Activated CD4-positive, alpha-beta memory T cell treated with anti-CD3 and anti-CD28 coated beads for 36 hours (primary cell): ENCODE results near the gene ADARB2. TPM values are rescaled to one million over a fixed set of nuclear protein-coding genes. Genes with fewer than 3 reads are reported as not detected.

Source experiments
- CTCF ChIA-PET: fragments of 350-600 bp; sonication (Branson Sonifier 250); formaldehyde crosslinking; loops from one replicate; lab custom pipeline; 2021; ENCODE audit warnings: antibody characterized with exemption, inconsistent platforms; lab: Charles Lee
- POLR2A ChIA-PET: fragments of 350-600 bp; sonication (Branson Sonifier 250); formaldehyde crosslinking; loops from one replicate; lab custom pipeline; 2021; ENCODE audit warnings: antibody characterized with exemption; lab: Charles Lee
- DNase-seq: peaks from one replicate; pipeline ENCODE4 v3.0.0-alpha.2; 2020
- H3K27ac Mint-ChIP-seq: one replicate; pipeline ENCODE4 v1.8.0; 2021; ENCODE audit warnings: mixed read lengths
- H3K27me3 Mint-ChIP-seq: one replicate; pipeline ENCODE4 v1.8.0; 2021; ENCODE audit warnings: mixed read lengths
- H3K36me3 Mint-ChIP-seq: one replicate; pipeline ENCODE4 v1.8.0; 2021; ENCODE audit warnings: mixed read lengths
- H3K4me1 Mint-ChIP-seq: one replicate; pipeline ENCODE4 v1.8.0; 2021; ENCODE audit warnings: low read depth, mixed read lengths
- H3K4me3 Mint-ChIP-seq: one replicate; pipeline ENCODE4 v1.8.0; 2021; ENCODE audit warnings: mild to moderate bottlenecking, mixed read lengths
- H3K9me3 Mint-ChIP-seq: one replicate; pipeline ENCODE4 v1.8.0; 2021; ENCODE audit warnings: mixed read lengths
- intact Hi-C: fragments of 100-400 bp; cut with micrococcal nuclease; formaldehyde crosslinking; loops from one replicate; pipeline ENCODE4 v1.15.1; 2023
- total RNA-seq, 2 experiments: library from RNA; stranded (reverse); gene quantifications; one replicate each; pipeline ENCODE4 v1.2.3, GENCODE V29; 2021

ADARB2 gene
- total RNA-seq, 2 experiments from 2014 or later = 2.2 TPM

DNA sequence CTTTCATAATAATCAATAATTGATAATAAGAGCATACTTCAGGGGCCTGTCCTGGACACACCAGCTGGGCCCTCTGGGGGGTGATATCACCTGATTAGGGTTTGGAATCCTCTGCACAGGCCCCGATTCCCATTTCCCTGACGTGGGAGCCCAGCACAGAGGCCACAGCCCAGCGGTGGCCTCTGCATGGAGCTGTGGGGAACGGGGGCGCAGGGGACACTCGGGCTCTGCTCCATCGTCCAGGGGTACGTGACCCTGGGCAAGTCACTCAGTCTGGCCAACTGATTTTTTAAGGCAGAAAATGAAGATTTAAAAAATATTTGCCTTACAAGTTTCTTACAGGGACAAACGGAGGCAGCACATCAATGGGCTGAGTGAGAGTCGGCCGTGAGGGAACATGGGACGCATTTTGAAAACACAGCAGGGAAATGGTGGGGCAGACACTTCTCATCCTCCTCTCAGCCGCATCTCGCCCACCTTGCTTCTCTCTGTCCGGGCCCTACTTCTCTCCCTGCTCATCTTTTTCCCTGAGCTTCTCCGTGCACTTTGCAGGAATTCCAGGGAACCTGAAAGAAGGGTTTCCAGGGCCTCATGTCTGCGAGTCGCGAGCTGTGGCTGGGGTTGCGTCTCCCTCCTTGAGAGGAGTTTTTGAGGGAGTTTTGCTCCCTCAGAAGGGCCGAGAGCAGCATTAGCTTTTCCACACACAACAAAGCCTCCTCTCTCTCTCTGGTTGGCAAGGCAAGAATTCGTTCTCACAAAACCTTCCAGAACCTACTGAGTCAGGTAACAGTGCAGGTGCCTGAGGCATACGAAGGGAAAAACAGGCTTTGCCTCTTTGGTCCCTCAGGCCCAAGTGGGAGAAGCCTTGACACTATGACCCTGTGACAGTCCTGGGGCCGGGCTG, 369.1 kb downstream of the ADARB2 start:
- ChIA-PET POLR2A (no interaction called here), CTCF (interaction anchor here (0.6 to 2.6 kb wide), 20 partner anchors 9 to 334 kb away, joined by 3 to 28 read pairs (median 3); no protein-coding TSS in a partner anchor)
- Mint-ChIP-seq H3K27me3 (peaks cover 23% of the 10 kb centered on the region), H3K27ac (no peak overlapping the region), H3K4me1 (no peaks in the 10 kb centered on the region), H3K4me3 (no peak overlapping the region), H3K36me3 (no peaks in the 10 kb centered on the region), H3K9me3 (no peaks in the 10 kb centered on the region)
- intact Hi-C loops = no loop called here
- no peak for DNase-seq

DNA sequence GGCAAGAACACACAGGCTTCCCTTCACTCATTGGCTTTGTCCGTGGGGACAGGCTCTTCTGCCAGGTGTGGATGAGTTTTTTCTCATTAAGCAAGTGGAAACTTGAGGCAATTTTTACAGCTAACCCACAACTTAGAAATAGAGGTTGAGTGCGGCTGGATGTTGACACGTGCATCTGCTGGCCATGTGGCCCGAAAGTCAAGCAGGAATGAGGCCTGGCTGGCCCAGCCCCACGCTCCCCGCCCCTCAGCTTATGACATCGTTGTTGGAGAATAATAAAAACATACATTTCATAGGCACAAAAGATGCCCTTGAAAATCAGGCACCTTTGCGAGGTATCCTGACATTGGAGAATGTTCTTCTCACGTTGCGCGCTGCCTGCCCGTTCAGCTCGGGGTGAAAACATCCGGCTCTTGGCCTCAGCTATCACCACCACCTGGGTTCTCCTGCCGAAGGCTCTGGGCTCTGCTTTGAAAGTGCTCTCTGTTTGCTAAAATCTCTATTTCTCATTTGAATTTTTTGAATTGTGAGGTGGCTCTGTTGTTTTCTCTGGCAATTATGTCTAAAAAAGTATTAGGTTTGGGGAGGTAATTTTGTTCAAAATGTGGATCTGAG, 370.4 kb downstream of the ADARB2 start:
- Mint-ChIP-seq H3K27ac (no peak overlapping the region), H3K36me3 (no peaks in the 10 kb centered on the region), H3K9me3 (no peaks in the 10 kb centered on the region), H3K4me1 (no peaks in the 10 kb centered on the region), H3K27me3 (peaks cover 24% of the 10 kb centered on the region), H3K4me3 (no peak overlapping the region)
- no peak for DNase-seq
- intact Hi-C loops = no loop called here
- ChIA-PET CTCF (interaction anchor here (0.8 to 2.6 kb wide), 2 partner anchors 257 to 733 kb away, joined by 3 to 28 read pairs; no protein-coding TSS in a partner anchor), POLR2A (no interaction called here)

DNA sequence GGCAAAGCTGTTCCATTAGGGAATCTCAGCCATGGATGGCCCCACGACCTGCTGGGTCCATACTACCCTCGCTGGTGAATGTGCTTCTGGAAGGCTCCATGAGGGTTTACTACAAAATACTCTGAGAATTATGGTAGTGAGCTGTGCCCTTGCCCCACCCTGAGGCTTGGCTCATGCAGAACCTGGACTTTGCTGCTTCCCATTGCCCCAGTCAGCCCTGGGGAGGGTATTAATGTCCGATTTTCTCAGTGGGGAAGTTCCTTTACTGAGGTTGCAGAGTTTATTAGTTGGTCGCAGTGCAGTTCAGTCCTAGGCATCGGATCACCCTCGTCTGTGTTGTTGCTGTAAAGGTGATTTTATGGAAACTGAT, 371.0 kb downstream of the ADARB2 start:
- H3K27ac Mint-ChIP-seq = no peak overlapping the region
- ChIA-PET POLR2A (no interaction called here), CTCF (interaction anchor here (0.8 kb wide), 1 partner anchor 733 kb away, joined by 3 read pairs; no protein-coding TSS in a partner anchor)
- intact Hi-C loops = no loop called here
- H3K4me3 Mint-ChIP-seq = no peak overlapping the region
- no peaks in the 10 kb centered on the region for H3K9me3 Mint-ChIP-seq
- no peaks in the 10 kb centered on the region for H3K36me3 Mint-ChIP-seq
- no peaks in the 10 kb centered on the region for H3K4me1 Mint-ChIP-seq
- DNase-seq = no peak
- peaks cover 24% of the 10 kb centered on the region for H3K27me3 Mint-ChIP-seq

DNA sequence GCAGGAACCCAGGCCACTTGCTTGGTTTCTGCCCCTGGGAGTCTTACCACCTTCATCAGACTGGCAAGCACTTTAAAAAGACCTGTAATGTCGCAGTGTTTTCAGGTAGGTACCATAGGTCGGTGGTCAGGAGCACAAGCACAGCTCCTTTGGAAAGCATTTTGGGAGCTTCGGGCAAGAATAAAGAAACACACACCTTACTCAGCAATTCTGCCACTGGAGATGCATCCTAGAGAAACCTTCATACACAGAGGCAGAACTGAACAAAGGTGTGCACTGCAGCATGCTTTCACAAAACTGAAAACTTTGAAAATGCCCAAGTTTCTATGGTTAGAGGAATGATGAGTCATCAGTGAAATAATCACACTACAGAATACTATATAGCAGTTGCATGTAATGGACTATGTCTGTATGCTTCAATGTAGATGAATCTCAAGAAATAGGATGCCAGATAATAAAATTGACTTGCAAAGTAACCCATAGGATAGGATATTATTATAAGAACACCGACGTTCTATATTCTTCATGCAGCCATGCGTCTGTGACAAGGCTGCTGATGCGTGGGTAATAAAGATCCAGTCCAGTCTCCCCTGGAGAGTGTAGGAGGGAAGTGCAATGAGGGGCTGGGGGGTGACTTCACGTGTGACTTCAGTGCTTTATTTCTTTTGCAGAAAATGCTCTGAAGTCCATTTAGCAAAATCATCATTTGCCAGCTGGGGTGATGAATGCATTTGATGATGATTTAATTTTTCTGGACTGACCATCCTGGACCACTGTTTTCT, 371.6 kb downstream of the ADARB2 start:
- no peaks in the 10 kb centered on the region for H3K4me1 Mint-ChIP-seq
- no peak for DNase-seq
- no peak overlapping the region for H3K27ac Mint-ChIP-seq
- intact Hi-C loops = no loop called here
- no peaks in the 10 kb centered on the region for H3K9me3 Mint-ChIP-seq
- ChIA-PET POLR2A (no interaction called here), CTCF (no interaction called here)
- H3K27me3 Mint-ChIP-seq = peaks cover 25% of the 10 kb centered on the region
- no peak overlapping the region for H3K4me3 Mint-ChIP-seq
- H3K36me3 Mint-ChIP-seq = no peaks in the 10 kb centered on the region

DNA sequence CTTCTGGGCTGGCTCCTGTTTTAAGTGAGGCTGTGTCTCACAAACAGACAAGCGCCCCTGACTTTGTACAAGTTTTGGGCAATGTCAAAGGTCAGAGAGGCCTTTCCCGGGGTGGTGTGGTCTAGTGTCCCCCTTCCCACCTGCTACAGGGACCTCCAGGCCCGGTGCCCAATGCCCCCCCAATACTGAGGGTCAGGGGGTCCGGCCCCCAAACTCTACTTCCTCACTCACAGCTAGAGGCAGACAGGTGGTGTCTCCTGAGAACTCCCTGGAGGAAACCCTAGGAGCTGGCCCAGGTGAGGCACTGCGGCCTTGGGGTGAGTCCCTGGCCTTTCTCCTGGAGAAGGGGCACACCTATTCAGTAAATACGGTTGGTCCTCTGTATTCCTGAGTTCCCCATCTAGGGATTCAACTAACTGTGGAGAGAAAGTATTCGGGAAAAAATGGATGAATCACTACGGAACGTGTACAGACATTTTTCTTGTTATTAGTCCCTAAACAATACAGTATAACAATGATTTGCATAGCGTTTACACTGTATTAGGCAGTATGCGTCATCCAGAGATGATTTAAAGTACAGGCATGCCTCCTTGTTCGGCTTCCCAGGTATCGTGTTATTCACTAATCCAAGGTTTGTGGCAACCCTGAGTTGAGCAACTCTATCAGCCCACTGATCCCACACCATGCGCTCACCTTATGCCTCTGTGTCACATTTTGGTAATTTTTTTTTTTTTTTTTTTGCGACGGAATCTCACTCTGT, 373.0 kb downstream of the ADARB2 start:
- Mint-ChIP-seq H3K27me3 (peaks cover 22% of the 10 kb centered on the region), H3K4me3 (no peak overlapping the region), H3K27ac (no peak overlapping the region), H3K36me3 (no peaks in the 10 kb centered on the region), H3K4me1 (peaks cover 6% of the 10 kb centered on the region), H3K9me3 (no peaks in the 10 kb centered on the region)
- ChIA-PET CTCF (no interaction called here), POLR2A (no interaction called here)
- intact Hi-C loops = no loop called here
- DNase-seq = no peak

DNA sequence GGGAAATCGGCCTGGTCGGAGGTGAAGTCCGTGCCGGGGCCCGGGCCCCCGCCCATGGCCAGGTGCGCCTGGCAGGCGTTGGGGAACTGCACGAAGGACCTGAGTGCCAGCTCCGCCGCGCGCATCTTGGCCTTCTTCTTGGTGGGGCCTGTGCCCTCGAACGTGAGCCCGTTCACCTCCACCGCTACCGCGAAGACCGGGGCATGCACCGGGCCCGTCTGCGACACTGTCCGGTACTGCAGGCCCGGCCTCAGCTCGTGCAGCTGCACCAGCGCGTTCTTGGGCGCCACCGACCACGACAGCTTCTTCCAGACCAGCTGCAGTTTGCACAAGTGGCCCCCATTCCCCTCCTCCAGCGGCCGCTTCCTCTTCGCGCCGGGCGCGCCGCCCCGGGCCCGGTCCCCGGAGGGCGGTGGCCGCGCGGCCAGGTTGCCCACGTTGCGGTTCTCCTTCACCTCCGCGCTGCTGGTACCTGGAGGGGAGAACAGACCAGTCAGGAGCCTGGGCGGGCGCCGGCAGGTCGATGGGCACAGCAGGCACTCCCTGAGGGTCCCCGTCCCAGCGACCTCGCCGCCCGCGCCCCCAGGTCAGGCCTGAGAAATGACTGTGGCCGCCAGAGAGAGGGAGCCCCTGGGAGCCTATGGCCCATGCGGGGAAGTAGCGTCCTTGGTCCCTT, 373.7 kb downstream of the ADARB2 start:
- Mint-ChIP-seq H3K27ac (no peak overlapping the region), H3K4me3 (no peak overlapping the region), H3K27me3 (peaks cover 19% of the 10 kb centered on the region), H3K36me3 (no peaks in the 10 kb centered on the region), H3K9me3 (no peaks in the 10 kb centered on the region), H3K4me1 (peaks cover 13% of the 10 kb centered on the region)
- POLR2A ChIA-PET = no interaction called here
- intact Hi-C loops = no loop called here
- CTCF ChIA-PET = no interaction called here
- DNase-seq = no peak

DNA sequence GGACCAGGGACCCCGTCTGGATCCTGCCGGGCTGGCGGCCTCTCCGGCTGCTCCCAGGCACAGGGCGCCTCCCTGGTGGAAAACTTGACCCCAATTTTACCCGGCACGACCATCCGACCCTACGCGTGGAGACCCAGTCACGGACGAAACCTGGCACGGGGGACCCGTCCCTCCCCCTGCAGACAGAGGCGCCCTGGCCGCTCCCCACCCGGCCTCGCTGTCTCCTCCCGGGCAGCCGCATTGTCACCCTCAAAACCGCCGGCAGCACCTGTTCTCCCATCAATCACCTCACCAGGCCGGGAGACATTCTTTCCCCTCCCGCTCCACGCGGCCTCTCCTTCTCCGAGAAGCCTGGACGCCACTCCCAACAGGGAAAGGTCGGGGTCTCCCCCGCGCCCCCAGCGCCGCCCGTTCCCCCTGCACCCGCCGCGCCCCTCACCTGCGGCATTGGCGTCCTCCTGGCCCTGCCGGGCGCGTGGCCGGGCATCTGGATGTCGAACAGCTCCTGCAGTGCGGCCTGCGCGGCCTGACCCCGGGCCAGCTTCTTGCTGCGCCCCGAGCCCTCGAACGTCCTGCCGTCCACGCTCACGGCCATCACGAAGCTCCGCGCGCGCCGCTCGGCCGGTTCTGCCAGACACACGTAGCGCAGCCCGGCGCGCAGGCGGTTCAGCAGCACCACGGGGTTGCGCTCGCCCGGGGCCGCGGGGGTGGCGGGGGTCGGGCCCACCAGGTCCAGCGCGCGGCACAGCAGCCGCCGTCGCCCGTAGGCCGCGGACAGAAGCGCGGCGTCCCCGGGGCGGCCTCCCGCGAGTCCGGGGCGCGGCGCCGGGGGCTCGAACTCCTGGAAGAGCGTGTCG, 374.5 kb downstream of the ADARB2 start:
- CTCF ChIA-PET = no interaction called here
- DNase-seq = no peak
- Mint-ChIP-seq H3K9me3 (no peaks in the 10 kb centered on the region), H3K4me1 (peaks cover 15% of the 10 kb centered on the region), H3K27me3 (peaks cover 15% of the 10 kb centered on the region), H3K27ac (no peak overlapping the region), H3K36me3 (no peaks in the 10 kb centered on the region), H3K4me3 (no peak overlapping the region)
- POLR2A ChIA-PET = no interaction called here
- intact Hi-C loops = no loop called here

DNA sequence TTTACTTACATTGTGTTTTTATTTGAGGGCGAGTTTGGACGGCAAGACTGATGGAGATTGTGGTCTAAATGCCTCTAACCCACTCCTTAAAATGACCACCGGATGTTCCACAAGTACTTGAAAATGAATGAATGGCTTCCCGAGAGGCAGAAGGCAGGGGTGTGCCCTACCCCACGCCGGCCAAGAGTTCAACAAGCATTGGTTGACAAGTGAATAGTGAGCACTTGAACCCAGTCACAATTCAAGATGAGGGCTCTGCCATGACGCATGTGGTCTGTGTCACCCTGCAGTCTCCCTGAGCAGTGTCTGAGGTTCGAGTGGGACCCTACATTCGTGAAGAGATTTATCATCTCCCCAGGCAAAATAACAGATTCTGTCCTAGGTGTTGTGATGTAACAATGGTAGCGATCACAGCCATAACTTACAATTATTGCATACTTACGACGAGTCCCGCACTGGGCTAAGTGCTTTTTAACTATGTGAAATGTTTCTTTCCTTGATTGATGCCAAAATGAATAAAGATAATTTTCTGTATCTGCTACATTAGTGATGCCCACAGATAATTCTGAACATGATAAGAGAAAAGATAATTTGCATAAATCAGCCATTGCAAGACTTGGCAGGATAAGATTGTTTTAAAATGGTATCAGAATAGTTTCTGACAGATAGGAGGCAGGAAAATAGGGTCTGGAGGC, 375.8 kb downstream of the ADARB2 start:
- no peak overlapping the region for H3K4me3 Mint-ChIP-seq
- peaks cover 15% of the 10 kb centered on the region for H3K4me1 Mint-ChIP-seq
- ChIA-PET POLR2A (no interaction called here), CTCF (no interaction called here)
- intact Hi-C loops = no loop called here
- H3K36me3 Mint-ChIP-seq = no peaks in the 10 kb centered on the region
- H3K27ac Mint-ChIP-seq = no peak overlapping the region
- peaks cover 13% of the 10 kb centered on the region for H3K27me3 Mint-ChIP-seq
- no peaks in the 10 kb centered on the region for H3K9me3 Mint-ChIP-seq
- DNase-seq = no peak

DNA sequence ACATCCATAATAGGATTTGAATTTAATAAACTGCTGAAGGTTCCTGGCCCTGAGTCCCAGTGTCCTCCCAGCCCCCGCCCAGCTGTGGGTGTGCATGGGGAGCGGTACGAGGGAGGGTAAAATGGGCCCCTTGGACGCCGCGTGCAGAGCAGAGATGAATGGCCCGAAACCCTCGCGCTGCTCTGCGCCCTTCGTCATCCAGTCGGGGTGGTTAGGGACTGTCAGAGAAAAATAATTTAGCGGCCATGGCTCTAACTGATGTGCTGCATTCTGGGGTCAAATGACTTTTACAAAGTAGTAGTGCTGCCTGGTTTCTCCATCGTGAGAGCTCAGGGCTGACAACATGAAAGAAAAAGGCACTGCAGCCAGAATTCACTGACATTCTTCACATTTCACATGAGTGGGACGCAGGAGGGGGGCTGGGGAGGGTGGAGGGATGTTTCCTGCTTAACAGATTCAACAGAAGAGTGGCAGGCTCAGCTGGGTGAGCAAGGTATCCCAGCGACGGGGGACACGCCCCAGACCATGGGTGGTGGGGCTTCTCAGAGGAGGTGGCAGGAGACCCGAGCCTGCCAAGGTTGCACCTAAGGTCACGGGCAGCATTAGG, 376.7 kb downstream of the ADARB2 start:
- Mint-ChIP-seq H3K4me1 (peaks cover 15% of the 10 kb centered on the region), H3K4me3 (no peak overlapping the region), H3K9me3 (no peaks in the 10 kb centered on the region), H3K27ac (no peak overlapping the region), H3K27me3 (peaks cover 12% of the 10 kb centered on the region), H3K36me3 (no peaks in the 10 kb centered on the region)
- ChIA-PET POLR2A (no interaction called here), CTCF (no interaction called here)
- intact Hi-C loops = no loop called here
- no peak for DNase-seq

DNA sequence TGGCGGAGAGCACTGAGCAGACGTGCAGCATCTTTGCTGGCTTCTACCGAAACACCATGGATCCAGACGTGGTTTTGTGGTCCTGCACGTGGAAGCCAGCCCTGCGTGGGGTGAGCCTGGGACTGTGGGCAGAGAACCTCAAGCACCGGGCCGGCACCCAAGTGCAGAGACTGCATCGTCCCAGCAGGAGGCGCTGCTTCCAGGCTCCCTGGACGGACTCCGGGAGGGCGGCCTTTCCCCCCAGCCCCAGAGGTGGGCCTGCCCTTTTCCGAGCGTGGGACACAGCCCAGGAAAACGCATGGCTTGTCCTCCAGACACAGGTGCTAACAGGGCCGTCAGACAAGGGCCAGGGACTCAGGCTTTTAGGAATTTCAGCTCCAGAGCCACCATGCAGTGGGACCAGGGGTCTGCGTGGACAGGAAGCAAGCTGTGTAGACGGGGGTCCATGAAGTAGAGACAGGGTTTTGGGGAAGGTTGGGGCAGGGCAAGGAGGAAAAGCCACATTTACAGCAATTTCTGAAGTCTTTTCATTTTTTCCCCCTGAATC, 377.2 kb downstream of the ADARB2 start:
- POLR2A ChIA-PET = interaction anchor here (1.2 to 1.3 kb wide), 2 partner anchors 250 to 311 kb away, joined by 3 to 5 read pairs; partner anchors contain the start of gene IDI1
- peaks cover 11% of the 10 kb centered on the region for H3K27me3 Mint-ChIP-seq
- DNase-seq = peak; percentile 19
- peaks cover 15% of the 10 kb centered on the region for H3K4me1 Mint-ChIP-seq
- H3K9me3 Mint-ChIP-seq = no peaks in the 10 kb centered on the region
- H3K4me3 Mint-ChIP-seq = no peak overlapping the region
- H3K36me3 Mint-ChIP-seq = no peaks in the 10 kb centered on the region
- CTCF ChIA-PET = interaction anchor here (1.7 kb wide), 1 partner anchor 9 kb away, joined by 16 read pairs; no protein-coding TSS in a partner anchor
- no peak overlapping the region for H3K27ac Mint-ChIP-seq
- intact Hi-C loops = no loop called here
